A549 (cell line): Measurements from ENCODE around the gene CNTNAP2. TPM values are rescaled to one million over a fixed set of nuclear protein-coding genes. Genes with fewer than 3 reads are reported as not detected.
"Not testable (repeated sequence)": the region's sequence is repeated elsewhere in the genome, so short reads cannot be mapped to it uniquely, and the experiment has no call there.

Experiments
- ATAC-seq, 2 experiments: fragments of 200-7000 bp in 1 of 2; fragments of >200 bp in 1 of 2; cut with Nextera tagmentation in 1 of 2; cut with Tn5 transposase in 1 of 2; 3 replicates each; pipeline versions ENCODE4 v1.8.0 to v1.9.1; 2018 to 2020; ENCODE audit warnings: mild to moderate bottlenecking in 1 of 2, moderate library complexity in 1 of 2
- CTCF ChIA-PET: fragments of 300-600 bp; sonication (Branson Sonifier 250); formaldehyde crosslinking; extraction: SDS; loops from one replicate; lab custom pipeline; 2021; ENCODE audit warnings: antibody characterized with exemption, inconsistent platforms; lab: Yijun Ruan, JAX
- POLR2A ChIA-PET: fragments of 350-600 bp; formaldehyde crosslinking; extraction: SDS; loops from one replicate; lab custom pipeline; 2021; ENCODE audit warnings: antibody characterized with exemption, inconsistent platforms; lab: Yijun Ruan, JAX
- DNase-seq, 2 experiments: peaks; one replicate each; pipeline versions ENCODE4 v3.0.0 to v3.0.0-alpha.2; 2011 to 2016; ENCODE audit warnings: low read depth in 1 of 2, low spot score in 1 of 2
- FAIRE-seq: peaks from 2 replicates; lab custom pipeline; 2011; peaks lifted over from hg19 to GRCh38; lab: Jason Lieb, UNC
- H3K27ac ChIP-seq, 2 experiments: fragments of >200 bp; sonication (Bioruptor Twin); formaldehyde crosslinking; 3 replicates each; pipeline ENCODE4 v1.5.1; 2016 to 2017
- H3K4me1 ChIP-seq: fragments of >200 bp; sonication (Bioruptor Twin); formaldehyde crosslinking; 3 replicates; pipeline ENCODE4 v1.6.1; 2016
- H3K4me2 ChIP-seq: fragments of >200 bp; sonication (Bioruptor Twin); formaldehyde crosslinking; 3 replicates; pipeline ENCODE4 v1.6.1; 2016
- H3K4me3 ChIP-seq: fragments of >200 bp; sonication (Bioruptor Twin); formaldehyde crosslinking; 3 replicates; pipeline ENCODE4 v1.5.1; 2016
- H3K9me3 ChIP-seq: fragments of >200 bp; sonication (Bioruptor Twin); formaldehyde crosslinking; 3 replicates; pipeline ENCODE4 v1.6.1; 2016
- CBX8 ChIP-seq: fragments of 200-600 bp; sonication (generic); IDR thresholded peaks from 2 replicates; pipeline ENCODE4 v1.6.1; 2016
- CEBPB ChIP-seq, 2 experiments: fragments of >200 bp in 1 of 2; sonication (Bioruptor Twin) in 1 of 2; formaldehyde crosslinking in 1 of 2; IDR thresholded peaks; 2 replicates each; pipeline ENCODE4 v1.6.1; 2012 to 2016
- CHD2 ChIP-seq: fragments of 150-350 bp; IDR thresholded peaks from 2 replicates; pipeline ENCODE4 v1.6.1; 2014; ENCODE audit warnings: low read length; ENCODE audit not compliant: partially characterized antibody
- CHD4 ChIP-seq: fragments of 200-600 bp; sonication (generic); IDR thresholded peaks from 2 replicates; pipeline ENCODE4 v1.6.1; 2016; ENCODE audit warnings: antibody characterized with exemption, mild to moderate bottlenecking, borderline replicate concordance
- EHF ChIP-seq: fragments of 250-450 bp; sonication (Bioruptor Pico); IDR thresholded peaks from 2 replicates; pipeline ENCODE4 v1.5.0; 2020; ENCODE audit warnings: mild to moderate bottlenecking
- EHMT2 ChIP-seq: fragments of 200-600 bp; sonication (generic); IDR thresholded peaks from 2 replicates; pipeline ENCODE4 v1.6.1; 2016; ENCODE audit warnings: antibody characterized with exemption, low read depth, mild to moderate bottlenecking, moderate library complexity
- EP300 ChIP-seq, 2 experiments: fragments of >200 bp; sonication (Bioruptor Twin); formaldehyde crosslinking; IDR thresholded peaks; 2 replicates in 1 of 2; 3 replicates in 1 of 2; pipeline ENCODE4 v1.6.1; 2016 to 2017
- FOSB ChIP-seq: fragments of 250-450 bp; sonication (Bioruptor Pico); IDR thresholded peaks from 2 replicates; pipeline ENCODE4 v1.5.0; 2020; ENCODE audit warnings: mild to moderate bottlenecking, moderate library complexity
- FOSL2 ChIP-seq, 2 experiments: fragments of 450-650 bp in 1 of 2; fragments of >200 bp in 1 of 2; sonication (Bioruptor Twin) in 1 of 2; formaldehyde crosslinking; IDR thresholded peaks; 2 replicates each; pipeline versions ENCODE4 v1.5.0 to v1.6.1; 2016 to 2020; ENCODE audit warnings: mild to moderate bottlenecking in 1 of 2, moderate library complexity in 1 of 2
- GATA3 ChIP-seq: IDR thresholded peaks from 2 replicates; pipeline ENCODE4 v1.6.1; 2012; ENCODE audit warnings: borderline replicate concordance
- HDAC2 ChIP-seq: fragments of 200-600 bp; sonication (generic); IDR thresholded peaks from 2 replicates; pipeline ENCODE4 v1.6.1; 2016
- HOXB13 ChIP-seq: fragments of 250-450 bp; sonication (Bioruptor Pico); IDR thresholded peaks from 2 replicates; pipeline ENCODE4 v1.5.0; 2020; ENCODE audit warnings: low read depth, mild to moderate bottlenecking, moderate library complexity
- KDM5A ChIP-seq: fragments of 200-600 bp; sonication (generic); IDR thresholded peaks from 2 replicates; pipeline ENCODE4 v1.6.1; 2016; ENCODE audit warnings: antibody characterized with exemption, mild to moderate bottlenecking
- MAFK ChIP-seq: fragments of 450-650 bp; IDR thresholded peaks from 2 replicates; pipeline ENCODE4 v1.6.1; 2014; ENCODE audit not compliant: partially characterized antibody
- MAZ ChIP-seq: fragments of 150-350 bp; IDR thresholded peaks from 2 replicates; pipeline ENCODE4 v1.6.1; 2014; ENCODE audit warnings: antibody characterized with exemption, low read depth, low read length, borderline replicate concordance
- NFE2L2 ChIP-seq: fragments of 150-350 bp; conservative IDR thresholded peaks from 2 replicates; pipeline ENCODE4 v1.6.1; 2014; ENCODE audit warnings: low read length
- PHF8 ChIP-seq: fragments of 200-600 bp; sonication (generic); IDR thresholded peaks from 2 replicates; pipeline ENCODE4 v1.6.1; 2016; ENCODE audit warnings: low read depth, mild to moderate bottlenecking, antibody characterized with exemption, moderate library complexity, borderline replicate concordance
- RAD21 ChIP-seq, 2 experiments: fragments of >200 bp in 1 of 2; sonication (Bioruptor Twin) in 1 of 2; formaldehyde crosslinking in 1 of 2; IDR thresholded peaks in 1 of 2; conservative IDR thresholded peaks in 1 of 2; 2 replicates in 1 of 2; 3 replicates in 1 of 2; pipeline ENCODE4 v1.6.1; 2012 to 2018; ENCODE audit warnings: inconsistent platforms in 1 of 2
- RARB ChIP-seq: fragments of 250-450 bp; sonication (Bioruptor Pico); IDR thresholded peaks from 2 replicates; pipeline ENCODE4 v1.8.0; 2021; ENCODE audit warnings: mild to moderate bottlenecking, moderate library complexity
- RFX5 ChIP-seq: fragments of 450-650 bp; IDR thresholded peaks from 2 replicates; pipeline ENCODE4 v1.7.1; 2014; ENCODE audit warnings: antibody characterized with exemption, mild to moderate bottlenecking, moderate library complexity
- SMC3 ChIP-seq: fragments of >200 bp; sonication (Bioruptor Twin); formaldehyde crosslinking; IDR thresholded peaks from 3 replicates; pipeline ENCODE4 v1.6.1; 2018; ENCODE audit warnings: inconsistent platforms
- SREBF2 ChIP-seq: fragments of 450-650 bp; IDR thresholded peaks from 2 replicates; pipeline ENCODE4 v1.6.1; 2014; ENCODE audit warnings: mild to moderate bottlenecking, moderate library complexity
- TP53 ChIP-seq: fragments of 250-450 bp; sonication (Bioruptor Pico); IDR thresholded peaks from 2 replicates; pipeline ENCODE4 v1.5.0; 2021; ENCODE audit warnings: mild to moderate bottlenecking, moderate library complexity
- WGBS: methylation state at CpG from one replicate; pipeline ENCODE4 v1.1.6; 2017; ENCODE audit errors: missing lambda C conversion rate; 5-methylcytosine and 5-hydroxymethylcytosine counted together
- polyA plus RNA-seq, 4 experiments: library from polyadenylated mRNA; depleted of rRNA in 3 of 4; stranded (reverse); fragments of >200 nt; fragmentation: RNase III in 1 of 4; extraction: RNeasy Plus Mini Kit Qiagen cat#74134 plus additional on column Dnase treatment in 1 of 4; gene quantifications; 2 replicates in 3 of 4; 3 replicates in 1 of 4; pipeline ENCODE4 v1.2.3, GENCODE V29; 2011 to 2017
- TF ChIP-seq, protein P1 (sequence below): fragments of 150-350 bp; IDR thresholded peaks from 2 replicates; pipeline ENCODE4 v1.6.1; 2014; ENCODE audit warnings: low read depth, mild to moderate bottlenecking, low read length
- TF ChIP-seq, protein P2 (sequence below): fragments of 250-450 bp; sonication (Bioruptor Pico); IDR thresholded peaks from 2 replicates; pipeline ENCODE4 v1.5.0; 2021; ENCODE audit warnings: mild to moderate bottlenecking, moderate library complexity, borderline replicate concordance
- TF ChIP-seq, protein P3 (sequence below): IDR thresholded peaks from 2 replicates; pipeline ENCODE4 v1.6.1; 2012
- TF ChIP-seq, protein P4 (sequence below): fragments of 250-450 bp; sonication (Bioruptor Pico); IDR thresholded peaks from 2 replicates; pipeline ENCODE4 v1.5.0; 2020; ENCODE audit warnings: low read depth, mild to moderate bottlenecking, moderate library complexity

CNTNAP2 gene
- polyA plus RNA-seq, 2 of the 4 experiments (the other 2 are of a cell fraction): 0.05 to 0.13 TPM

DNA sequence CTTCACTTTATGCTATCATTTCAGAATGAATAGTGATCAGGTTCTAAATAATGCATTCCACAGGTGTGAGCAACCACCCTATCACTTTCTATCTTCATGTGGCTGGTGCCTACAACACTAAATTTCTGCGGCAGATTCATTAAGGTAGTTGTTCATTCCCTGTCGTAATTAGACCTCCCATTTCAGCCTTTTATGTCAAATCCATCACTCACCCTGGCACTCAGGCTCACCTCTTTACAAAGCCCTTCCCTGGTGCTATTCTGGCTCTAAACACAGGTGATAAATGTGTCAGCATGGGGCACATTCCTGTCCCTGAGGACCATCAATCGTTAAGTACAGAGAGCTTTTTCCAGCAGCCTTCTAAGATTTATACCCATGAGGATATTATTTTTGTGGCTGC is 2173.9 kb downstream of the CNTNAP2 start:
- Histone ChIP-seq H3K4me3 (no peak overlapping the region), H3K9me3 (no peaks in the 10 kb centered on the region), H3K27ac (no peak overlapping the region), H3K4me1 (no peaks in the 10 kb centered on the region), H3K4me2 (no peak overlapping the region)
- CTCF ChIA-PET: interaction anchor here (0.6 to 1.6 kb wide), 3 partner anchors 9 to 359 kb away, joined by 3 to 4 read pairs (median 4); no protein-coding TSS in a partner anchor
- FAIRE-seq (no peak), DNase-seq (no peak), ATAC-seq (no peak)
- TF ChIP-seq KDM5A (no peak), NFE2L2 (no peak), FOSB (no peak), EHMT2 (no peak), RARB (no peak), SREBF2 (no peak), RAD21 (conservative IDR thresholded peaks at IDR 0.05 in 1 of 2, IDR thresholded peaks at IDR 0.05 in 1 of 2) (no peak), EHF (CRISPR knock-in tag) (no peak), MAFK (no peak), TP53 (no peak), PHF8 (no peak), FOSL2 (IDR thresholded peaks at IDR 0.05) (no peak), FOSL2 (CRISPR knock-in tag; IDR thresholded peaks at IDR 0.05) (no peak)
- TF ChIP-seq, protein P1, sequence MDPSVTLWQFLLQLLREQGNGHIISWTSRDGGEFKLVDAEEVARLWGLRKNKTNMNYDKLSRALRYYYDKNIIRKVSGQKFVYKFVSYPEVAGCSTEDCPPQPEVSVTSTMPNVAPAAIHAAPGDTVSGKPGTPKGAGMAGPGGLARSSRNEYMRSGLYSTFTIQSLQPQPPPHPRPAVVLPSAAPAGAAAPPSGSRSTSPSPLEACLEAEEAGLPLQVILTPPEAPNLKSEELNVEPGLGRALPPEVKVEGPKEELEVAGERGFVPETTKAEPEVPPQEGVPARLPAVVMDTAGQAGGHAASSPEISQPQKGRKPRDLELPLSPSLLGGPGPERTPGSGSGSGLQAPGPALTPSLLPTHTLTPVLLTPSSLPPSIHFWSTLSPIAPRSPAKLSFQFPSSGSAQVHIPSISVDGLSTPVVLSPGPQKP: no peak
- TF ChIP-seq, protein P2, sequence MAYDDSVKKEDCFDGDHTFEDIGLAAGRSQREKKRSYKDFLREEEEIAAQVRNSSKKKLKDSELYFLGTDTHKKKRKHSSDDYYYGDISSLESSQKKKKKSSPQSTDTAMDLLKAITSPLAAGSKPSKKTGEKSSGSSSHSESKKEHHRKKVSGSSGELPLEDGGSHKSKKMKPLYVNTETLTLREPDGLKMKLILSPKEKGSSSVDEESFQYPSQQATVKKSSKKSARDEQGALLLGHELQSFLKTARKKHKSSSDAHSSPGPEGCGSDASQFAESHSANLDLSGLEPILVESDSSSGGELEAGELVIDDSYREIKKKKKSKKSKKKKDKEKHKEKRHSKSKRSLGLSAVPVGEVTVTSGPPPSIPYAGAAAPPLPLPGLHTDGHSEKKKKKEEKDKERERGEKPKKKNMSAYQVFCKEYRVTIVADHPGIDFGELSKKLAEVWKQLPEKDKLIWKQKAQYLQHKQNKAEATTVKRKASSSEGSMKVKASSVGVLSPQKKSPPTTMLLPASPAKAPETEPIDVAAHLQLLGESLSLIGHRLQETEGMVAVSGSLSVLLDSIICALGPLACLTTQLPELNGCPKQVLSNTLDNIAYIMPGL (CRISPR knock-in tag): no peak
- 27% methylated on average over 3 of the region's 3 CpGs for WGBS
- POLR2A ChIA-PET: no interaction called here

DNA sequence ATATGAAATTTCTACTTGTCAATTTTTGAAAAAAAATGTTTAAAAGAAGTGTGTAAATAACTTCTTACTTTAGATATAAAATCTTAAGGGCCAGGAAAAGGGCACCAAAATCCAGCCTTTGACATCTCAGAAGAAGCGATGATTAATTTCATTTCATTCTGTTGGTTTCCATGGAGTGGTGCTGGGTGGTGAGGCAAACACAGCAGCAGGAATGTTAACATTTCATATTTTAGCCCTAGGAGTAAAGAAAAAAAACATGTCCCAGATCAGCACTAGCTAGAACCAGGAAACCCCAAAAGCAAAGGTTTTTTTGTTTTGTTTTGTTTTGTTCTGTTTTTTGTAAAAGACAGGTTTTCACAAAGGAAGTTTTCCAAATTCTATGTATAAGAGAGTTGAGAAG is 2175.2 kb downstream of the CNTNAP2 start:
- FAIRE-seq (no peak), ATAC-seq (no peak)

DNA sequence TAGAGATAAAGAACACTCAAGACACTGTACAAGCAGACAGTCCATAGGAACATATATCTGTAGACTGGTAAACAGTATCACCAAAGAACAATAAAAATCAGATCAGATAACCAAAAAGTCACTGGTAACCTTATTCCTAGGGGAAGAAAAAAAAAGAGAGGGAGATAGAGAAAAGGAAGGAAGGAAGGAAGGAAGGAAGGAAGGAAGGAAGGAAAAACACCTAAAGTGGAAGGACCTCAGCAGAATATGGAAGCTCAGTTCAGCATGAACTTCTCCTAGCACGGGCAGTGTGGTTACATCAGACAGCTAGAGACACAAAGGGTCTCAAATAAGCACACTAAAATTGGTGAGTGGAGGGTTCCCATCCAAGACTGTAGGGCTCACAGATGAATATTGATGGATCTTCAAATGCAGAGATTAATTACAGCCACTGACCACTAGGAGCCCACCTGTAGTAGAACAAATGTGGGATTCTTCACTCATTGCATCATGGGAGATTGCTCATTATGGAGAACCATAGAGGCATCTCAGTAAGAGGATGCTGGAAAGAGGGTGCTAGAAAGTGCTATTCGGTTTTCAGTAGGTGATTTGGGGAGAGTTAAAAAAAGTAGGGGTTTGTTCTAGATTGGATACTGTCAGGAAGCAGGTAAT is 2180.5 kb downstream of the CNTNAP2 start:
- H3K4me3 ChIP-seq: no peak overlapping the region
- TF ChIP-seq CEBPB (IDR thresholded peaks at IDR 0.05) (no peak), SMC3 (no peak), MAZ (no peak), HDAC2 (no peak)
- TF ChIP-seq, protein P3, sequence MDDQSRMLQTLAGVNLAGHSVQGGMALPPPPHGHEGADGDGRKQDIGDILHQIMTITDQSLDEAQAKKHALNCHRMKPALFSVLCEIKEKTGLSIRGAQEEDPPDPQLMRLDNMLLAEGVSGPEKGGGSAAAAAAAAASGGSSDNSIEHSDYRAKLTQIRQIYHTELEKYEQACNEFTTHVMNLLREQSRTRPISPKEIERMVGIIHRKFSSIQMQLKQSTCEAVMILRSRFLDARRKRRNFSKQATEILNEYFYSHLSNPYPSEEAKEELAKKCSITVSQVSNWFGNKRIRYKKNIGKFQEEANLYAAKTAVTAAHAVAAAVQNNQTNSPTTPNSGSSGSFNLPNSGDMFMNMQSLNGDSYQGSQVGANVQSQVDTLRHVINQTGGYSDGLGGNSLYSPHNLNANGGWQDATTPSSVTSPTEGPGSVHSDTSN: no peak
- DNase-seq (peak in 1 of 2 experiments; percentile 7), ATAC-seq (peak in 1 of 2 experiments; percentile 60; a peak in 3 of 6 replicates), FAIRE-seq (no peak)
- H3K4me2 ChIP-seq: no peak overlapping the region
- H3K27ac ChIP-seq: no peak overlapping the region
- WGBS: 27% methylated on average over 2 of the region's 2 CpGs
- no peaks in the 10 kb centered on the region for H3K9me3 ChIP-seq
- CTCF ChIA-PET: interaction anchor here (0.6 to 0.7 kb wide), 2 partner anchors 958 to 1033 kb away, joined by 3 read pairs; no protein-coding TSS in a partner anchor
- POLR2A ChIA-PET: interaction anchor here (0.9 kb wide), 1 partner anchor 21 kb away, joined by 3 read pairs; no protein-coding TSS in a partner anchor
- H3K4me1 ChIP-seq: no peaks in the 10 kb centered on the region

More for the DNA sequence above, 2175.2 kb downstream of the CNTNAP2 start:
- WGBS: 93% methylated on average over 1 of the region's 1 CpG
- no peaks in the 10 kb centered on the region for H3K4me1 ChIP-seq
- POLR2A ChIA-PET: no interaction called here
- TF ChIP-seq CHD4 (no peak), CBX8 (no peak), EP300 (IDR thresholded peaks at IDR 0.05) (no peak), RFX5 (no peak), KDM5A (no peak), HOXB13 (no peak), RARB (no peak), GATA3 (no peak), CHD2 (no peak)
- TF ChIP-seq, protein P4, sequence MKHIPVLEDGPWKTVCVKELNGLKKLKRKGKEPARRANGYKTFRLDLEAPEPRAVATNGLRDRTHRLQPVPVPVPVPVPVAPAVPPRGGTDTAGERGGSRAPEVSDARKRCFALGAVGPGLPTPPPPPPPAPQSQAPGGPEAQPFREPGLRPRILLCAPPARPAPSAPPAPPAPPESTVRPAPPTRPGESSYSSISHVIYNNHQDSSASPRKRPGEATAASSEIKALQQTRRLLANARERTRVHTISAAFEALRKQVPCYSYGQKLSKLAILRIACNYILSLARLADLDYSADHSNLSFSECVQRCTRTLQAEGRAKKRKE (CRISPR knock-in tag): no peak
- TF ChIP-seq, all 56 proteins: peak for 0
- Histone ChIP-seq H3K9me3 (no peaks in the 10 kb centered on the region), H3K27ac (no peak overlapping the region), H3K4me2 (no peak overlapping the region), H3K4me3 (no peak overlapping the region)
- CTCF ChIA-PET: no interaction called here
- DNase-seq: no peak

DNA sequence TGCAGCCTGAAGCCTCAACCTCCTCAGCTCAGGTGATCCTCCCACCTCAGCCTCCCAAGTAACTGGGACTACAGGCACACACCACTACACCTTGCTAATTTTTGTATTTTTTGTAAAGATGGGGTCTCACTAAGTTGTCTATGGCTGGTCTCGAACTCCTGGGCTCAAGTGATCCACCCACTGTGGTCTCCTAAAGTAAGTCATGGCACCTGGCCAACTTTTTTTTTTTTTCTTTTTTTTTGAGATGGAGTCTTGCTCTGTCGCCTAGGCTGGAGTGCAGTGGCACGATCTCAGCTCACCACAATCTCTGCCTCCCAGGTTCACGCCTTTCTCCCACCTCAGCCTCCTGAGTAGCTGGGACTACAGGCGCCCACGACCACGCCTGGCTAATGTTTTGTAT is 2182.2 kb downstream of the CNTNAP2 start:
- ATAC-seq, H3K4me2 ChIP-seq, H3K4me3 ChIP-seq, H3K27ac ChIP-seq, DNase-seq, H3K4me1 ChIP-seq, CTCF ChIA-PET, H3K9me3 ChIP-seq, FAIRE-seq, POLR2A ChIA-PET: not testable (repeated sequence)
- WGBS: 57% methylated on average over 7 of the region's 7 CpGs
